ENCODE measurements around the gene MDM4. TPM values are rescaled to one million over a fixed set of nuclear protein-coding genes. Genes with fewer than 3 reads are reported as not detected.

The MDM4 gene
- total RNA-seq, 1 experiment from 2014 or later, result 56.5 TPM

GRCh38 chr1:204529371-204529895 lies 13.2 kb downstream of the MDM4 start:
- peaks cover 72% of the 10 kb centered on the region for H3K36me3 Mint-ChIP-seq (ENCODE audit: insufficient read depth, unreplicated experiment)
- POLR2A ChIA-PET, result no interaction called here

GRCh38 chr1:204530932-204531331 lies 14.7 kb downstream of the MDM4 start:
- BruUV-seq (replicated peaks), result no TSS peak
- H3K27me3 ChIP-seq (replicated peaks; ENCODE audit: control insufficient read depth, insufficient read depth, low read length), result no peaks in the 10 kb centered on the region
- Mint-ChIP-seq H3K27me3 (ENCODE audit: insufficient read depth, unreplicated experiment) (no peaks in the 10 kb centered on the region), H3K27ac (ENCODE audit: unreplicated experiment) (no peak overlapping the region), H3K4me3 (ENCODE audit: unreplicated experiment) (no peak overlapping the region), H3K4me1 (ENCODE audit: low read depth, unreplicated experiment) (no peaks in the 10 kb centered on the region), H3K9me3 (ENCODE audit: unreplicated experiment) (no peaks in the 10 kb centered on the region), H3K36me3 (ENCODE audit: insufficient read depth, unreplicated experiment) (peaks cover 70% of the 10 kb centered on the region)
- intact Hi-C loops (cut with micrococcal nuclease; ENCODE audit: unreplicated experiment), result no loop called here
- H3K36me3 ChIP-seq (ENCODE audit: control insufficient read depth, insufficient read depth, low read length), result peaks cover 2% of the 10 kb centered on the region
- H3K9me3 ChIP-seq, result no peaks in the 10 kb centered on the region
- no peaks in the 10 kb centered on the region for H3K4me1 ChIP-seq
- no peak for DNase-seq
- POLR2A ChIA-PET, result no interaction called here
- no peak overlapping the region for H3K4me3 ChIP-seq (ENCODE audit: low read depth, low read length)
- TF ChIP-seq, protein P1, sequence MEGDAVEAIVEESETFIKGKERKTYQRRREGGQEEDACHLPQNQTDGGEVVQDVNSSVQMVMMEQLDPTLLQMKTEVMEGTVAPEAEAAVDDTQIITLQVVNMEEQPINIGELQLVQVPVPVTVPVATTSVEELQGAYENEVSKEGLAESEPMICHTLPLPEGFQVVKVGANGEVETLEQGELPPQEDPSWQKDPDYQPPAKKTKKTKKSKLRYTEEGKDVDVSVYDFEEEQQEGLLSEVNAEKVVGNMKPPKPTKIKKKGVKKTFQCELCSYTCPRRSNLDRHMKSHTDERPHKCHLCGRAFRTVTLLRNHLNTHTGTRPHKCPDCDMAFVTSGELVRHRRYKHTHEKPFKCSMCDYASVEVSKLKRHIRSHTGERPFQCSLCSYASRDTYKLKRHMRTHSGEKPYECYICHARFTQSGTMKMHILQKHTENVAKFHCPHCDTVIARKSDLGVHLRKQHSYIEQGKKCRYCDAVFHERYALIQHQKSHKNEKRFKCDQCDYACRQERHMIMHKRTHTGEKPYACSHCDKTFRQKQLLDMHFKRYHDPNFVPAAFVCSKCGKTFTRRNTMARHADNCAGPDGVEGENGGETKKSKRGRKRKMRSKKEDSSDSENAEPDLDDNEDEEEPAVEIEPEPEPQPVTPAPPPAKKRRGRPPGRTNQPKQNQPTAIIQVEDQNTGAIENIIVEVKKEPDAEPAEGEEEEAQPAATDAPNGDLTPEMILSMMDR (IDR thresholded peaks at IDR 0.05; ENCODE audit: insufficient read depth in 1 of 2, low read depth in 1 of 2, low read length in 1 of 2, severe bottlenecking in 1 of 2, unreplicated experiment in 1 of 2), result no peak
- CTCF ChIA-PET, result interaction anchor here (0.6 to 0.7 kb wide), 3 partner anchors 52 to 556 kb away, joined by 3 to 6 read pairs (median 3); no protein-coding TSS in a partner anchor

More at GRCh38 chr1:204529371-204529895, 13.2 kb downstream of the MDM4 start:
- Mint-ChIP-seq H3K27ac (ENCODE audit: unreplicated experiment) (no peak overlapping the region), H3K9me3 (ENCODE audit: unreplicated experiment) (no peaks in the 10 kb centered on the region), H3K4me1 (ENCODE audit: low read depth, unreplicated experiment) (peaks cover 5% of the 10 kb centered on the region), H3K27me3 (ENCODE audit: insufficient read depth, unreplicated experiment) (no peaks in the 10 kb centered on the region), H3K4me3 (ENCODE audit: unreplicated experiment) (no peak overlapping the region)
- Histone ChIP-seq H3K4me3 (ENCODE audit: low read depth, low read length) (no peak overlapping the region), H3K36me3 (ENCODE audit: control insufficient read depth, insufficient read depth, low read length) (peaks cover 2% of the 10 kb centered on the region), H3K4me1 (0 out of 2 replicates have a peak, but pooled peaks cover 1% of the 10 kb centered on the region), H3K27me3 (replicated peaks; ENCODE audit: control insufficient read depth, insufficient read depth, low read length) (no peaks in the 10 kb centered on the region), H3K9me3 (no peaks in the 10 kb centered on the region)
- DNase-seq, result no peak
- TF ChIP-seq, protein P1 (IDR thresholded peaks at IDR 0.05; ENCODE audit: insufficient read depth in 1 of 2, low read depth in 1 of 2, low read length in 1 of 2, severe bottlenecking in 1 of 2, unreplicated experiment in 1 of 2), result peak in 1 of 2 experiments; percentile 33
- BruUV-seq (replicated peaks), result no TSS peak
- CTCF ChIA-PET, result interaction anchor here (0.8 kb wide), 1 partner anchor 278 kb away, joined by 3 read pairs; no protein-coding TSS in a partner anchor
- intact Hi-C loops (cut with micrococcal nuclease; ENCODE audit: unreplicated experiment), result no loop called here

DNA sequence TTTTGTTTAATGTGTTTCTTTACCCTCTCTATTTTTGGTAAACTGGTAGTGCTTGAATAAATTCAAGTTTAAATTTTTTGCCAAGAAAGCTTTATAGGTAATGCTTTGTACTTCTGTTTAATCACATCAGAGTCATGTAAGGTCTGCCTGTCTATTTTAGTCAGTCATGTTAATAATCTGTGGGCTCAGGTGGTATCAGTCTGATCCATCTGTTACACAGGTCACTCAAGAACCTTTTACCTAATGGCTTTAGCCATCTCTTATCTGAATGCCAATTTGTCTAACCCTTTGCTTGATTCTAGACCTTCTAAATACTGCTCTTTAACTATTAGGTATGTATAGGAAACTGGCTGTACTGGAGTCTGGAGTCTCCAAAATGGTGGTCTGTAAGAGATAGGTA lies 16.6 kb downstream of the MDM4 start:
- TF ChIP-seq, protein P1 (IDR thresholded peaks at IDR 0.05; ENCODE audit: insufficient read depth in 1 of 2, low read depth in 1 of 2, low read length in 1 of 2, severe bottlenecking in 1 of 2, unreplicated experiment in 1 of 2), result no peak
- H3K4me1 ChIP-seq, result no peaks in the 10 kb centered on the region
- Mint-ChIP-seq H3K9me3 (ENCODE audit: unreplicated experiment) (no peaks in the 10 kb centered on the region), H3K36me3 (ENCODE audit: insufficient read depth, unreplicated experiment) (peaks cover 67% of the 10 kb centered on the region), H3K4me1 (ENCODE audit: low read depth, unreplicated experiment) (no peaks in the 10 kb centered on the region), H3K27ac (ENCODE audit: unreplicated experiment) (no peak overlapping the region), H3K4me3 (ENCODE audit: unreplicated experiment) (no peak overlapping the region), H3K27me3 (ENCODE audit: insufficient read depth, unreplicated experiment) (no peaks in the 10 kb centered on the region)
- H3K27me3 ChIP-seq (replicated peaks; ENCODE audit: control insufficient read depth, insufficient read depth, low read length), result no peaks in the 10 kb centered on the region
- no peaks in the 10 kb centered on the region for H3K9me3 ChIP-seq
- no TSS peak for BruUV-seq (replicated peaks)
- peaks cover 2% of the 10 kb centered on the region for H3K36me3 ChIP-seq (ENCODE audit: control insufficient read depth, insufficient read depth, low read length)
- CTCF ChIA-PET, result interaction anchor here (0.7 kb wide), 2 partner anchors 101 to 608 kb away, joined by 3 to 8 read pairs; no protein-coding TSS in a partner anchor
- intact Hi-C loops (cut with micrococcal nuclease; ENCODE audit: unreplicated experiment), result no loop called here
- no peak for DNase-seq
- POLR2A ChIA-PET, result no interaction called here
- no peak overlapping the region for H3K4me3 ChIP-seq (ENCODE audit: low read depth, low read length)
